ENCODE results near the gene ZNF281. TPM values are rescaled to one million over a fixed set of nuclear protein-coding genes. Genes with fewer than 3 reads are reported as not detected.

The ZNF281 gene, protein sequence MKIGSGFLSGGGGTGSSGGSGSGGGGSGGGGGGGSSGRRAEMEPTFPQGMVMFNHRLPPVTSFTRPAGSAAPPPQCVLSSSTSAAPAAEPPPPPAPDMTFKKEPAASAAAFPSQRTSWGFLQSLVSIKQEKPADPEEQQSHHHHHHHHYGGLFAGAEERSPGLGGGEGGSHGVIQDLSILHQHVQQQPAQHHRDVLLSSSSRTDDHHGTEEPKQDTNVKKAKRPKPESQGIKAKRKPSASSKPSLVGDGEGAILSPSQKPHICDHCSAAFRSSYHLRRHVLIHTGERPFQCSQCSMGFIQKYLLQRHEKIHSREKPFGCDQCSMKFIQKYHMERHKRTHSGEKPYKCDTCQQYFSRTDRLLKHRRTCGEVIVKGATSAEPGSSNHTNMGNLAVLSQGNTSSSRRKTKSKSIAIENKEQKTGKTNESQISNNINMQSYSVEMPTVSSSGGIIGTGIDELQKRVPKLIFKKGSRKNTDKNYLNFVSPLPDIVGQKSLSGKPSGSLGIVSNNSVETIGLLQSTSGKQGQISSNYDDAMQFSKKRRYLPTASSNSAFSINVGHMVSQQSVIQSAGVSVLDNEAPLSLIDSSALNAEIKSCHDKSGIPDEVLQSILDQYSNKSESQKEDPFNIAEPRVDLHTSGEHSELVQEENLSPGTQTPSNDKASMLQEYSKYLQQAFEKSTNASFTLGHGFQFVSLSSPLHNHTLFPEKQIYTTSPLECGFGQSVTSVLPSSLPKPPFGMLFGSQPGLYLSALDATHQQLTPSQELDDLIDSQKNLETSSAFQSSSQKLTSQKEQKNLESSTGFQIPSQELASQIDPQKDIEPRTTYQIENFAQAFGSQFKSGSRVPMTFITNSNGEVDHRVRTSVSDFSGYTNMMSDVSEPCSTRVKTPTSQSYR
- total RNA-seq (2022; extraction: Qiagen RNA extraction; ENCODE audit: low read depth): 25.4 to 30.0 TPM (median 26.4 TPM) in 5 replicates

DNA sequence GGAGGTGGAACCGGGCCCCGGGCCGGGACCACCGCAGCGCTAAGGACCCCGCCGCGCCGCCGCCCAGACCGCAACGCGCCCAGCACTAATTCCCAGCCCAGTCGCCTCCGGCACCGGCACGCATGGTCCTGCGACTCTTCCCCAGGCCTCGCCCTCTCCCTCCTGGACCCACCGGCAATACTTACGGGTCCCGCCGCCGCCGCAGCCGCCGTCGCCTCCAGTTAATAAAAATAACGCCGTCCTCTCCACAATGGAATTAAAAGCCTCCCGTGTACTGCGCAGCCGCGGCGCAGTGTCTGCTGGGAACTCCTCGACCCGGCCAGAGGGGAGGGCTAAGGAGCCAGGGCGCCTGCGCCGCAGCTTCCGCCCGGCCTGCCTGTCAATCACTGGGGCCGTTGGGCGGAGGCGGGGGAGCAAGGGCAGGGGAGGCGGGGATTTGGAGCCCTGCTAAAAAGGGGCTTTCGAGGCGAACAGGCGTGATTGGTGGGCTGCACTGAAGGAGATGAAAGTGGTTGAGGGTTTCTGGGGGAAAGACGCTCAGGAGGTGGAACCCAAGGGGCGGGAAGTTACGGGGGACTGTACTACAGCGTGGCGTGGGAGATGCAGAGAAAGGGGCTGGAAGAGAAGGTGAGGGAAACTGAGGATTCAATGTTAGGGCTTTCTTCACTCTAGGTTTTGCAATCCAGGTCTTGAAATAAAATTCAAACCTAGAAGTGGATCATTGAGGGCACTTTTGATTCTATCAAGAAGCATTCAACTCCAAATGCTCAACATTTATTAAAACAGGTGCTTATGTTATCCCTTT, at the start of gene ZNF281:
Gene ZNF281 (minus strand): TSS at position 276 of the 805 bp plus-strand sequence. CDS start 331 bp downstream, outside the sequence.

Other genes with a start within 250 kb of the ZNF281 start
- 7.9 to 13.1 TPM (median 11.6 TPM) in 5 replicates for gene KIF14, start 210.7 kb upstream of the ZNF281 start, total RNA-seq (2022; extraction: Qiagen RNA extraction; ENCODE audit: low read depth)